Ecto neural progenitor cell (in vitro differentiated cells): ENCODE data around the gene GLG1.
"Not testable (repeated sequence)": the region's sequence is repeated elsewhere in the genome, so short reads cannot be mapped to it uniquely, and the experiment has no call there.

Experiments
- DNase-seq: peaks from one replicate; pipeline ENCODE4 v3.0.0-alpha.2; 2018; ENCODE audit warnings: low spot score

GLG1 gene

DNA sequence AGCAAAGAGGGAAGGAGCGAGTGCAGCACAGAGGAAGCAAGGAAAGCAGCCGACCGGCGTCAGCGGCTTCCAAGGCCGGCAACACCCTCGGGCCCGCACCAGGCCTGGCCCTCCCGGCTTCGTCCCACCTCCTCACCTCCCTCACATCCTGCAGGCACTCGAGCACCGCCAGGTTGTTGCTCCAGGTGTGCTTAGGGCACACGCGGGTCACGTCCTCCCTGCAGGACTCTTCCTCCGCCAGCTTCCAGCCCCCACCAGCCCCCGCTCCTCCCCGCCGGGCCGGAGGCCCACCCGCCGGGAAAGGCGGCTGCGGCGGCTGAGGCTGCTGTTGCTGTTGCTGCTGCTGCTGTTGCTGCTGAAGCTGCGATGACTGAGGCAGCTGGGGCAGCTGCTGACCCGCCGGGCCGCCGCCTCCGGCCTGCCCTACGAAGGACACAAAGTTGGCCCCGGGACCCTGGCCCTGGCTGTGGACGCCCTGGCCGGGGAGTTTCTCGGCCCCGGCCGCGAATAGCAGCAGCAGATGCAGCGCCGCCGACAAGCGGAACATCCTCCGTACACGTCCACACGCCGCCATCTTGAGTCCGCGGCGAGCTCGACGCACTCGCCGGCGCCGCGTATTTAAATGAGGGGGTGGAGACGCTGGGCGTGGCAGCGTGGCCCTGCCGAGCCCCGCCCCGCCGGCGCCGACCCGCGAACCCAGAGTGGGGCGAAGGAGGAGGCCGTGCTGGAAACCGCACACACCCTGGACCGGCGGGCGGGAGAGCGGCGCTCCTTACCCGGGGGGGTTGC, at the start of gene GLG1:
TSS of gene GLG1 (minus strand) at position 594 of the 789 bp plus-strand sequence. CDS start at position 574, 20 bp downstream.
- peak; percentile 93 for DNase-seq

DNA sequence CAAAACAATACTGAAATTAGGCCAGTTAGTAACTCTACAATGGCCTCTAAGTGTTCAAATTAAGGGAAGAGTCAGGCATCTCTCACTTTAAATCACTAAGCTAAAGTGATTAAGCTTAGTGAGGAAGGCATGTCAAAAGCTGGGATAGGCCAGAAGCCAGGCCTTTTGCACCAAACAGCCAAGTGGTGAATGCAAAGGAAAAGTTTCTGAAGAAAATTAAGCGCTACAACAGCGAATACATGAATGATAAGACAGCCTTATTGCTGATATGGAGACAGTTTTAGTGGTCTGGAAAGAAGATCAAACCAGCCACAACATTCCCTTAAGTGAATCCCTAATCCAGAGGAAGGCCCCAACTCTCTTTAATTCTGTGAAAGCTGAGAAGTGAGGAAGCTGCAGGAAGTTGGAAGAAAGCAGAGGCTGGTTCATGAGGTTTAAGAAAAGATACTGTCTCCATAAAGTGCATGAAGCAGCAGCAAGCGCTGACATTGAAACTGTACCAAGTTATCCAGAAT, 47.7 kb upstream of the GLG1 start:
- DNase-seq = no peak

DNA sequence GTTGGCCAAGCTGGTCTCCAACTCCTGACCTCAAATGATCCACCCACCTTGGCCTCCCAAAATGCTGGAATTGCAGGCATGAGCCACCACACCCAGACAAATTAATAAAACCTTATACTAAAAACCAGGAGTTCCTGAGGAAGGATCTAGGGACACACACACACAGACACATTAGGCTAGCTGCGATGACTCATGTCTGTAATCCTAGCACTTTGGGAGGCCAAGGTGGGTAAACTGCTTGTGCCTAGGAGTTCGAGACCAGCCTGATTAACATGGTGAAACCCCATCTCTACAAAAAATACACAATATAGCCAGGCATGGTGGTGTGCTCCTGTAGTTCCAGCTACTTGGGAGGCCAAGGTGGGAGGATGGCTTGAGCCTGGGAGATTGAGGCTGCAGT, 46.0 kb upstream of the GLG1 start:
- DNase-seq = not testable (repeated sequence)

DNA sequence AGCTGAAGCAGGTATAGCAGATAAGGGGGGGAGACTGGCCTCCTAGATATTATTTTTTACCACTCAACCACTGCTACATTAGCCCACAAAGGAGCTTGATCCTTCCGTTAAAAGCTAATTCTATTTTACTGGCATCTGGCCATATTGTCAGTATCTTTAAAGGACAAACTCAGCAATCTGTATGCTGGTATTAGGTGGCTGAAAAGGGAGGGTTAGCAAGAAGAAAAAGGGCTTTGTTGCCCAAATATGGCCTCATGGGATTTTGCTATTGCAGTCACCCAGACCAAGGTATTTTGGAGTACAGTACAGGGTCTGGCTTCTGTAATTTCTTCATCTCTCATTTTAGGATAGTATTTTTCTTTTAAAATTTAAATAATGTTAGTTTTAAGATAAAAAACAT, 45.3 kb upstream of the GLG1 start:
- DNase-seq = no peak

DNA sequence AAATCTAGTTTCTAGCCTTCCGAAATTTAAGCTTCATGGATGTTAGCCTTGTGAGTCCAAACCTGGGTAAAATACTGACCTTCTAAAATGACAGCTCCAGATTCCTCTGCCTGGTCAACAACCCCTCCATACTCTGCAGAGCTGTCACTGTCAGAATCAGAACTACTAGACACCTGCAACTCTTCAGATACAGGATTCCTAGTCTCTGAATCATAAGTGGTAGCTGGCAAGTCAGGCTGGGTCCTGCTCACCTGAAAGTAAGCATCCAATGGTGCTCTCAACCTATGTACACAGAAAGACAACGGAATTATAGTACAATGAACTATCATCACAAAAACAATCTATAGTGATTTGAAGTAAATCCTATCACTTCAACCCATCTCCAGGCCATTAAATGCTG, 44.9 kb upstream of the GLG1 start:
- no peak for DNase-seq

DNA sequence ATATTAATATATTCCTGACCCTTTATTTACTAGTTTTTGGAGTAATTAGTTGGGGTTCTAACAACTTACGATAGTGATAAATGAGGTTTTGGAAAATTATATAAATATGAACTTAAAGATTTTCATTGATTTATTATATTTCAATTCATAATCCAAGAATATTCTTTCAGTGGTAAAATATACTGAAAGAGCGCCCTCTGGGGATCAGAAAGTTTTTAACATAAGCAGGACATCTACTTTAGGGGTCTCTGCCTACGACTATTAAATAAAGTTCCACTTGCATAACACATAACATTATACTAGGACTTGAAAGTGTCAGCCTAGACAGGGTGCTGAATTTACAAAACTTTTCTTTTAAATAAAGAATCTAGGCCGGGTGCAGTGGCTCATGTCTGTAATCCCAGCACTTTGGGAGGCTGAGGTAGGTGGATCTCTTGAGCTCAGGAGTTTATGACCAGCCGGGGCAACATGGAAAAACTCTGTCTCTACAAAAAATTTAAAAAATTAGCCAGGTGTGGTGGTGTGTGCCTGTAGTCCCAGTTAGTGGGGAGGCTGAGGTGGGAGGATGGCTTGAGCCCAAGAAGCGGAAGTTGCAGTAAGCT, 44.2 kb upstream of the GLG1 start:
- DNase-seq = no peak

DNA sequence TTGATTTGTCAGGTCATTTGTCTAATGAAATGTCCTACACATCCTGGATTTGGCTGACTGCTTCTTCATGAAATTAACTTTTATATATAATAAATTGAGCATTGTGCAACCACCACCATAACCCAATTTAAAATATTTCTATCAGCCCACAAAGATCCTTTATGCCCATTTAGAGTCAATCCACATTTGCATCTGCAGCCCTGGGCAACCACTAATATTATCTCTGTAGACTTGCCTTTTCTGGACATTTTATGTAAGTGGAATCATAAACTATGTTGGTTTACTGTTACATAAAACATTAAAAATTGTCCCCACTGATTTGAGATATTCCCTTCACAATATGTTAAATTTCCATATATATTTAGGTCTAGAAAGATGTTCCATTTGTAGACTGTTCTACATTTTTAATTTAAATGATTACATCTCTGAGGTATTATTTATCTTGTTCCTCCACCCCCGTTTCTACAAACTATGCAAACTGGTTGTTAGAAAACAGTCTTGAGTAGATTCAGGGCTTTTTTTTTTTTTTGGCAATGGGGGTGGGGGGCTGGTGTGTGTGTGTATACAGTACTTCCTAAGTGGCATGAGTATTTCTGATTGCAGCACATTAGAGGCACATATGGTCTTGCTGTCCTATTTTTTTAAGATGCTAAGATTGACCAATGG, 43.1 kb upstream of the GLG1 start:
- DNase-seq = no peak

DNA sequence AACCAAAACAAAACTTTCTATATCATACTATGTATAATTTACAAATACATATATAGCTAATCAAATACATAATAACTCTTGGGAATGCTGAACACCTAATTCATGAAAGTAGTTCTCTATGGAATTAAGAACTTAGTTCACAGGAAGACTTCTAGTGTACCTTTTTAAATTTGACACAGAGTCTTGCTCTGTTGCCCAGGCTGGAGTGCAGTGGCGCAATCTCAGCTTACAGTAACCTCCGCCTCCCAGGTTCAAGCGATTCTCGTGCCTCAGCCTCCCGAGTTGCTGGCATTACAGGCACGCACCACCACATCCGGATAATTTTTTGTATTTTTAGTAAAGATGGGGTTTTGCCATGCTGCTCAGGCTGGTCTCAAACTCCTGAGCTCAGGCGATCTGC, 35.1 kb upstream of the GLG1 start:
- DNase-seq = no peak

DNA sequence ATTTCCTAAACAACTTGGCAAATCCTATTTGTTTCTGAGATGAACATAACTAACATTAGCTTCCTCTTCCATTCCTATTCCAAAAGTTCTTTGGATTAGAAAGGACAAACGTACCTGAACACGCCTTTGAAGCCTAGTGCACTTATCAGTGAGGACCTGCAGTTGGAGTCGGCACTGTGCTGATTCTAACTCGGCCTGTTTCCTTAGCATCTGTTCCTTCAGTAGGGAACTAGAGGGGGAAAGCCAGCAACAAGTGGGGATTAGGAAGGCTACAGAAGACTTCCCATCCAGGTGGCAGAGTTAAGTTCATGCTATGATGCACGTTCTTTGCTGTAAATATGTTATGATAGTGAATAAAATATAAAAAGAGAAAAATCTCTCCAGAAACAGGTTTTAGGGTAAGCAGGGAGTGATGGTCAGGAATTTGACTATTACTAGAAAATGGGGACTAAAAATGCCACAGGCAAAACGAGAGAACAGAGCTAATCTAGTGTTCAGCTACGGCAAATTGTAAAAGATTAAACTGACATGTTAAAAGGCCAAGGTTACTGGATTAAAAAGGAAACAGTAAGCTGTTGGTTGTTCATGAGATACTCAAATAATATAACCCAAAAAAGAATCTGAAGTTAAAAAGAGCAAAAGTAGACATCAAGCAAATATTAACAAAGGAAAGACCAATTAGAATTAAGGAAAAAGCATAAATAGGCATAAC, 31.0 kb upstream of the GLG1 start:
- no peak for DNase-seq

DNA sequence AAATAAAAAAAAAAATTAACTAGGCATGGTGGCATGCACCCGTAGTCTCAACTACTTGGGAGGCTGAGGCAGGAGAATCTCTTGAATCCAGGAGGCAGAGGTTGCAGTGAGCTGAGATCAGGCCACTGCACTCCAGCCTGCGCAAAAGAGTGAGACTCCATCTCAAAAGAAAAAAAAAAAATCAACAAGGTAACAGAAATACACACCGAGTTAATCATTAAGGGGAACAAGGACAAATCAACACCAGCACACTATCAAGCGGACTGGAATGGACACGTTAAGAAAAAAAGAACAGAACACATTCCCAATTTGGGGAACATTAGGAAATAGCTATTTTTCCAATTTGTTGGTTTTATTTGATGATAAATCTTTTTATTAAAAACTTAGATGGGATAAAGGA, 28.4 kb upstream of the GLG1 start:
- no peak for DNase-seq

DNA sequence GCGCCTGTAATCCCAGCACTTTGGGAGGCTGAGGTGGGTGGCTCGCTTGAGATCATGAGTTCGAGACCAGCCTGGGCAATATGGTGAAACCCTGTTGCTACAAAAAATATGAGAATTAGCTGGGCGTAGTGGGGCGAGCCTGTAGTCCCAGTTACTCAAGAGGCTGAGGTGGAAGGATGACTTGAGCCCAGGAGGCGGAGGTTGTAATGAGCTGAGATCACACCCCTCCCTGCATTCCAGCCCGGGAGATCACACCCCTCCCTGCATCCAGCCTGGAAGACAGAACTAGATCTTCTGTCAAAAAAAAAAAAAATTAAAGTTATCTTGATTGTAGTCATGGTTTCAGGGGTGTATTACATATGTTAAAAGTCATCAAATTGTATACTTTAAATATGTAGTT, 26.8 kb upstream of the GLG1 start:
- no peak for DNase-seq

DNA sequence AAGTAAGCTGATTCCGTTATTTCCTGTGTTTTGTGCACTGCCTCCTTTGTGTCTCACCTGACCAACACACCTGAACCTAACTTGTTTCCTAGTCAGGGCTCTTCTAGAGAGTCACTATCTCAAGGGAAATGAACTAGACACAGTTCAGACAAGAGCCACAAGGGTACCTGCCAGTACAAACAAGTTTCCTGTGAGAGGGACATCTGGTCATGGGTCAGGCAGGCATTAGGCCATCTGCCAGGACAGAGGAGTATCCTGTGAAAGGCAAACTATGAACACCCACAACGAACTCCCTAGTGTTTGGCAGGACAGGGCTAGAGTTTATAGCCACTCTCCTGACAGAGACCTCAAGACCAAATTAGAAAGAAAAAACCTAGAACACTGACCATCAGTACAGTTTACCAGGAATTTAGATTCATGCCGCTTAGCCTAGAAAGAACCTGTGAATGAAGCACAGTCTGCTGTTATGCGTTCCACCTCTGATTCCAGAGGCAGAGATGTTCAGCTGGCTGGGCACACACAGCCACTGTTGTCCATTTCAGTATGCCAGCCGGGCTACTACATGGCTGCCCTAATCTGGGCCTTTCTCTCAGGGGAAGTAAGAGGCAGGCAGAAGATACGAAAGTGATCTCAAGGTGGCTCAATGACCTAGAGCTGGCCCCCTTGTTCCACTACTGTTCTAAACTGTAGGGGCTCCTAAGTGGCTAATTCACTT, 20.7 kb upstream of the GLG1 start:
- no peak for DNase-seq

DNA sequence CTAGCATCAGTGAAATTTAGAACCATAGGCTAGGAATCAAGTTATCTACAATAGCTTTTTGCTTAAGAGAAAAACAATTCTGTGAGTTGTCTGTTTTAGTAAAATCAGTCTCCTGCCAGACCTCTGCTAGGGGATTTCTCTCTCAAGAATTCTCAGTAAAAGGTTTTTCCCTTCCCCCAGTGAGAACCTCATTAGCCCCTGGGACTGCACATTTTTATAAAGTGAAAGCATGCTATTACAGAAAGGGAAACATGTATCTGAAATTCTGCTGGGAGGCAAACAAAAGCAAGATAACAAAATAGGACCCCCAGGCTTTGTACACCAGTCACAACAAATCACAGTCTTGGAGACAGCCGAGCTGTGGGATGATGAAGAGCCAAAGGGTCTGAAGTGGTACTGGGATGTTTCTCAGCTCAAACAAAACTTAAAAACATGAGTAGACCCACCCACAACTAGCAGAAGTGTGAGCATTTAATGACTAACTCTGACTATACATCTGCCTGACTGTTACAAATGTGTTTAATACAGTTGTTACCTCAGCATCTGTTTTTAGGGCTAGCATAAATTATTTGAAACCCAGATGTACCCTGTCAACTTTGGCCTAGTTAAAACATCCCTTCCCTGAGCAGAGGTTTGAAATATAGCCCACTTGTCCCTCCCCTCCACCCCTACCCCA, 20.0 kb upstream of the GLG1 start:
- DNase-seq = no peak

DNA sequence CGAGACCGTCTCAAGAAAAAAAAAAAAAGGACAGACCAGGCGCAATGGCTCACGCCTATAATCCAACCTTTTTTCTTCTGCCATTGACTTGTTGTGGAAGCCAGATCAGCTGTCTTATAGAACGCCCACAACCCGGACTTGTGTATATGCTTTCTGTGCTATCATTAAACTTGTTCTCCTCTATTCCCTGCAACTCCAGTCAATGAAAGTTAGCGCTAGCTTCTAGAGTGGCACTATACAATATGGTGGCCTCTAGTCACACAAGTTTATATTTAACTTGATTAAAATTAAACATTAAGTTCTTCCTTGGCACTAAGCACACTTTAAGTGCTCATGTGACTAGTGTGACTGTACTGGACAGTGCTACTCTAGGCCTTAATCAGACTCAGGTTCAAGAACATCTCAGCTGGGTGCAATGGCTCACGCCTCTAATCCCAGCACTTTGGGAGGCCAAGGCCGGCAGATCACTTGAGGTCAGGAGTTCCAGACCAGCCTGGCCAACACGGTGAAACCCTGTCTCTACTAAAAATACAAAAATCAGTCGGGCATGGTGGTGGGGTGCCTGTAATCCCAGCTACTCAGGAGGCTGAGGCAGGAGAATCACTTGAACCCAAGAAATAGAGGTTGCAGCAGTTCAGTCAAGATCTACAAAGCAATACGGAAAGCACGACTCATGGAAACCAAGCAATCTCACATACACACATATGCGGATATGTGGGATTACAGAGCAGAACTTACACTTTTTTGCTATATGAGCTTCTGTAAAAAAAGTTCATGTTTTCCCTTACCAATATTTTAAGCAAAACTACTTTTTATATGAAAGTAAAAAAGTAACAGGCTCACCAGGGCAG, 18.8 kb upstream of the GLG1 start:
- no peak for DNase-seq

DNA sequence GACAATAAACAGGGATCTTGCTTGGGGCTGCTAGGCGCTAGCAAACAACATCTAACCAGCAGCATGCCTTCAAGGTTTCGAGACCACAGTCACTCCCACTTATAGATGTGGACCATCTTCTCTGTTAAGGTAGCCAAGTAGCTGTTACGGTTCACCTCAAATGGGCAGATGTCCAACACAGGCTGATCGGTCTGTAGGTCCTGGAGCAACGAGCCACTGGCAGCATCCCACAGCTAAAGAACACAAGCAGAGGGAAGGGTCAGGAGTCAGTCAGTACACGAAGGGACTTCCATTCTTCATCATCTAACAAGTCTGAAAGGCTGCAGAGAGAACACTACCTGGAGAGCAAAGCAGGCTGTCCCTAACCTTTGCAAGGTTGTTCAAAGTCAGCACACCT, 16.9 kb upstream of the GLG1 start:
- DNase-seq = no peak

DNA sequence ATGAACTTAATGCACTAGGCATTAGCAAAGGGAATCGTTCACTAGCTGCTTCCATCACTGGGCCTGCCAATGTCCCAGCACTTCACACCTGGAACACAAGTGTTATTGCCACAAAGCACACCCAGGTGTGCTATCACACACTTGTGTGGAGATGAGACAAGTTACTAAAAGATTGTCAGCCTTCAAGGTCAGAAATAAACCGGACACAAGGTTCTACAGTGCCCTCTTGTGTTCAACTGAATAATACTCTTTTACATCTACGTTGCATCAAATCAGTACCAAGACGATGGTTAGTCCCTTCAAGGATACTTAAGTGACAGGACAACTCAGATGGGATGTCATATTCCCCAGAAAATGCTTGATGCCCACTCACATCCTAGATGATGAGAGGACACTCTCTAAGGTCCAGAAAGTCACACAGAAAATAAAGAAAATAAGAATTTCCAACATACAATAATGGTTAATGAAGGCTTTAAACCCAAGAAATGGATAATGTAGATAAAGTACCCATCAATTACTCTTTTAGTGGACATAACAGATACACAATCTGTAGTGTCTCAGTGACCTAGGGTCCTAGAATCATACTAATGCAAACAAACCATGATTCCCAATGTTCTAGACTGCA, 16.4 kb upstream of the GLG1 start:
- DNase-seq = no peak

DNA sequence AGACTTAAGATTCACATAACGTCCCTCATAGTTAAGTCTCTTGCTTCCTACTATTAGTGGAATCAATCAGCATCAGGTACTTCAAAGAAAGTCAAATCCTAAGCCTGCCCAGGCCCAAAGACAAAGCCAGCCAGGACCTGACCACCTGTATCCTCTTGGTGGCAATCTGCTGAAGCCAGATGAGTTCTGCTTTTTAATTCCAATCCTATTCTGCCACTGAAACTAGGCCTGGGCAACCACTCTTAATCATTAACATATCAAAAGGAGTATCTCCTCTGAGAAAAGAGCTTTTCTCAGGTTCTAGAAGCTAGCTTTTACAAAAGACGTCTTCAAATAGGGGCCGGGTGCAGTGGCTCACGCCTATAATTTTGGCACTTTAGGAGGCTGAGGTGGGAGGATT, 15.1 kb upstream of the GLG1 start:
- DNase-seq = no peak

DNA sequence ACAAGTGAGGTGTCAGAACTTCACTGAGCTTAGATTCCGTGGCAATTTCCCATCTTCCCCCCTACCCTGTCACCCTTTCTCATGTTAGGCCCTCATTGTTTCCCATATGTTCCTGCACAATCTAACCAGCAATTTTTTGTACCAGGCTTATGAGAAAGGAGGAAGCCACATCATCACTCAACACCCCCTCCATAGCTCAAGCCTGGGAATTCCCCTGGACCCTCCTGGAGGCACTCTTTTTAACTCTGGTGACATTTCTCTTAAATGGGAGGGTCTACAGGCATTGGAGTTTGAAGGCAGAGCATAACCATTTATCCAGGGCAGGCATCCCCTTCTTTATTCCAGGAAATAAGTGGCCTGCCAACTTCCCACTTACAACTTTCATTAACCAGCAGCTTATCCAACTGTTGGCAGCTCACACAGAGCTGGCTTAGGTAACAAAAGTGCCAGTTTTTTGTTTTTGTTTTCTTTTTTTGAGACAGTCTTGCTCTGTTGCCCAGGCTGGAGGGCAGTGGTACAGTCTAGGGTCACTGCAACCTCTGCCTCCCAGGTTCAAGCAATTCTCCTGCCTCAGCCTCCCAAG, 10.4 kb upstream of the GLG1 start:
- no peak for DNase-seq

DNA sequence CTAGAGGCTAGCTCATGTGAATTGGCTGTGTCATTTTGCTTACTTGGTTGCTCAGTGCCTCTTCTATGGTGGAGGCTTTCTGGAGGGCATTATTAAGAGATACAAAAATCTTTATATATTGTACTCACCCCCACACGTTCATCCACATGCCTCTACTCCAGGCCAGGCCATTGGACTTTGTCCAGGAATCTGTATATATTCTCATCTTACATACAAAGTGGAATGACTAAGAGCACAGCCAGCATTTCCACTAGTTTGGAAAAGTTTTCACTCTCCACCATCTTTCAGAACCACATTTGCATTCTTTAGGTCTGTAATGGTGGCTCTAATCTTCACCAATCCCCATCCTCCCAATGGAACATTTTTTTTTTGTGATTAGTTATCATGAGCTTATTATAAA, 4.8 kb upstream of the GLG1 start:
- no peak for DNase-seq

DNA sequence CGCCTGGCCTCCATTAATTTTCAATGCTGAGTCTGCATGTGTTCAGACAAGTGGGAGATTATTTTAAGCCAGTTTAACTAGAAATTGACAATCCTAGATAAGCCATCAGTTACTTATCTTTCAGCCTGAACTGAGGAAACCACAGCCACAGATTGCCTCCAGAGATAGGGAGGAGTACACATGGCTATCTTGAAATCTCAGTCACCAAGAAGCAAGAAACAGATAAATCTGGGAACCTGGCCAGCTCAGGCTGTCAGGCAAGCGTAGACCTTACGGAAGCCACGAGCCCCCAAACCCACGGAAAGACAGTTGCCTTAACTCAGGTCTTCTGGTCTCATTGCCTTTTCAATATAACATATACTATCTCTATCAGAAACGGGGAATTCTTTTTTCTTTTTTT, 2.0 kb upstream of the GLG1 start:
- DNase-seq = no peak
